Brain microvascular endothelial cell (primary cell): Measurements from ENCODE around the gene SQSTM1.

ENCODE experiments used
- DNase-seq: peaks from one replicate; pipeline ENCODE4 v3.0.0-alpha.2; 2020
- H3K27ac ChIP-seq: fragments of 250-450 bp; sonication (Bioruptor Pico); 2 replicates; pipeline ENCODE4 v1.5.1; 2020; ENCODE audit warnings: mild to moderate bottlenecking, moderate library complexity
- H3K27me3 ChIP-seq: fragments of 250-450 bp; sonication (Bioruptor Pico); replicated peaks from 2 replicates; pipeline ENCODE4 v1.5.1; 2020; ENCODE audit warnings: mild to moderate bottlenecking
- H3K36me3 ChIP-seq: fragments of 250-450 bp; sonication (Bioruptor Pico); replicated peaks from 2 replicates; pipeline ENCODE4 v1.5.1; 2020; ENCODE audit warnings: mild to moderate bottlenecking
- H3K4me3 ChIP-seq: 2 replicates; pipeline ENCODE4 v1.5.1; 2011; ENCODE audit warnings: low read depth, mild to moderate bottlenecking, control low read depth, low read length, moderate library complexity
- CTCF ChIP-seq: IDR thresholded peaks from 2 replicates; pipeline ENCODE4 v1.5.1; 2011; ENCODE audit warnings: low read depth, mild to moderate bottlenecking, moderate library complexity, low read length, control low read depth, inconsistent platforms; ENCODE audit errors: missing control alignments
- in situ Hi-C: cut with HindIII; loops from 2 replicates; pipeline ENCODE4 v1.10.0; 2017; ENCODE audit warnings: low sequenced_read_pairs, low pct_ligation_motif_present

The SQSTM1 gene

GRCh38 chr5:179795863-179796833, 24.6 kb upstream of the SQSTM1 start:
- peak; percentile 46 for TF ChIP-seq CTCF
- Histone ChIP-seq H3K4me3 (peak overlapping the region; percentile 50), H3K27me3 (no peaks in the 10 kb centered on the region), H3K36me3 (peaks cover 42% of the 10 kb centered on the region), H3K27ac (no peak overlapping the region)
- in situ Hi-C loops: no loop called here
- peak; percentile 37 for DNase-seq

DNA sequence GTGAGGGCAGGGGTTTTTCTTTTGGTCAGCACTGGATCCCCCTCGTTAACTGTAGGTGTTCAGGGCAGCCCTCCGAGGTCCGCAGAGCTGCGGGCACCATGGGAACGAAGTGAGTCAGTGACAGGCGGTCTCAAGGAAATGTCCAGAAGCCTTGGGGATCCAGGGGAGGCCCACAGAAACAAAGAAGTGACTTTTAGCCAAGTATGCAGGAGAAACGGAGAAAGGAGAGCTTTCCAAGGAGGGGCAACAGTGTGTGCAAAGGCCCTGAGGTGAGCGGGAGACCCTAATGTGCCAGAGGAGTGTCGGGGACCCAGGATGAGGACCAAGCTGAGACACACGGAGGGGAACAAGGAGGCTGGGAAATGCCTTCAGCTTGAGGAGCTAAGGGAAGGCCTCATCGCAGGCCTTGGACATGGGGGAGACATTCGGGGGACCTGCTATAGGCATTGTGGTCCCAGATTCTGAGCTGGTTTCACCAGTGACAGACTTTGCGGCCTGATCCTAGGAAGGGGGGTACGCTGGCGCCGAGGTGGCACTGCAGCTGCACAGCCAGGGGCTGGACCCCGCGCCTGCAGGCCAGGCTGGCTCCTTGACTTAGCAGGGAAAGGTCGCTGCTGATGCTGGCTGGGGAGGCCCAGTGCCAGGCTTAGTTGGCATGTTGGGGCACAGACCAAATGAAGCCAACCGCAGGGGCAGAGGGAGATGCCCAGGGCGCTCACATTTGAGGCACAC, 23.7 kb upstream of the SQSTM1 start:
- no peak overlapping the region for H3K27ac ChIP-seq
- no peak overlapping the region for H3K4me3 ChIP-seq
- no peak for TF ChIP-seq CTCF
- DNase-seq: no peak
- H3K36me3 ChIP-seq: peaks cover 45% of the 10 kb centered on the region
- in situ Hi-C loops: no loop called here
- no peaks in the 10 kb centered on the region for H3K27me3 ChIP-seq

DNA sequence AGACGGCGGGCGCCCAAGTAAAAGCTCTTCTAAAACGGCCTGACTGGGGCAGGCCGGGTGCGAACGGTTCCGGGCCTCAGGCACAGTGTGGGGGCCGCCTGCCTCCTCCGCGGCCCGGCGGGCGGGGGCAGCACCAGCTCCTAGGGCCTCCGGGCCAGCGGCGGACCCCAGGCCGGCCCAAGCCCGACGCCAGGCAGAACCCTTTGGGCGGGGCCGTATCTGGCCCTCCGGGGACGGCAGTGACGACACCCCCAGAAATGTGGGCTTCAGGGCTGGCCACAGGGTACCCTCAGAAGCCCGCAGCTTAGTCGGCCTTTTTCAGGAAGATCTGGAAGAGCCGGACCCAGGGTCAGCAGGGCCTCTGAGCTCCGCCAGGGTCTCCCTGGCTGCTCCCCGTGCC, 23.0 kb upstream of the SQSTM1 start:
- Histone ChIP-seq H3K27me3 (no peaks in the 10 kb centered on the region), H3K4me3 (no peak overlapping the region), H3K27ac (no peak overlapping the region), H3K36me3 (peaks cover 48% of the 10 kb centered on the region)
- in situ Hi-C loops: no loop called here
- TF ChIP-seq CTCF: no peak
- no peak for DNase-seq

GRCh38 chr5:179798144-179798770, 22.4 kb upstream of the SQSTM1 start:
- in situ Hi-C loops: no loop called here
- no peak for DNase-seq
- Histone ChIP-seq H3K27ac (no peak overlapping the region), H3K4me3 (no peak overlapping the region), H3K27me3 (no peaks in the 10 kb centered on the region), H3K36me3 (peaks cover 48% of the 10 kb centered on the region)
- TF ChIP-seq CTCF: no peak

GRCh38 chr5:179798771-179799643, 21.7 kb upstream of the SQSTM1 start:
- peaks cover 48% of the 10 kb centered on the region for H3K36me3 ChIP-seq
- no peak for DNase-seq
- H3K4me3 ChIP-seq: no peak overlapping the region
- H3K27me3 ChIP-seq: no peaks in the 10 kb centered on the region
- no peak overlapping the region for H3K27ac ChIP-seq
- in situ Hi-C loops: no loop called here
- TF ChIP-seq CTCF: no peak
